Measurements from ENCODE around the gene ASF1A. TPM values are rescaled to one million over a fixed set of nuclear protein-coding genes. Genes with fewer than 3 reads are reported as not detected.

Gene ASF1A
- polyA plus RNA-seq, 4 donors: 10.5 to 18.7 (median 13.3) TPM

DNA sequence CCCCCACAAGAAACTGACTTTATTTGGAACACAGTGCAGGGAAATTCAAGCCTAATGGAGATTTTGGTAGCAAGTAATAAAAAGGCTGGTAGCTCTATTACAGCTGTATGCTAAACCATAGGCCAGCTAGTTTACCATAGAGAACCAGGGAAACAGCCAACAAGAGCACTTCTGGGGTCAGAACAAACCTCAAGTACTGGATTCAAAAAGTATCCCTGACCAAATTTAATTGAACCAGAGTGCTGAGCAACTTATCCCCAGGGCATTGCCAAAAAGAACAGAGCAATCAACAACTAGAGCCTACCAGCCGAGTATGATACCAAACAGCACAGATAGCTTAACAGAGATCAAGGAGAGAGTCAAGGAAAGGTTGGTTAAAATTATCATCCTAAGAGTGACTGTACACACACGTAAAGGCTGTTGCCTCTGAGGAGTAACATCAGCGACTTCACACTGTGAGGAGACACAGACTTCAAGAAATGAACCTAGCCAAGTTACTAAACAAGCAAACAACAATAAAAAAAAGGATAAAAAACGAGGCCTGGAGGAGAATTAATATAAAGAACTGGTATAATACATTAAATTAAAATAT is 11.5 kb upstream of the ASF1A start:
- Histone ChIP-seq H3K4me1 (ENCODE audit: control insufficient read depth in 3 of 3, insufficient read depth in 2 of 3, low read depth in 1 of 3, low read length in 2 of 3) (no peaks in the 10 kb centered on the region), H3K27me3 (ENCODE audit: control insufficient read depth in 3 of 3, insufficient read depth in 3 of 3, low read length in 3 of 3) (no peaks in the 10 kb centered on the region), H3K4me3 (ENCODE audit: low read depth in 1 of 3, low read length in 3 of 3) (no peak overlapping the region), H3K36me3 (ENCODE audit: control insufficient read depth in 3 of 3, insufficient read depth in 2 of 3, low read depth in 1 of 3, low read length in 3 of 3) (peaks cover 0 to 2% (median 0%) of the 10 kb centered on the region in 3 donors), H3K27ac (ENCODE audit: low read depth in 1 of 3, low read length in 2 of 3) (no peak overlapping the region), H3K9me3 (ENCODE audit: control insufficient read depth in 2 of 2, insufficient read depth in 1 of 2, low read depth in 1 of 2, low read length in 1 of 2) (no peaks in the 10 kb centered on the region)
- DNase-seq (no peak), FAIRE-seq (no peak)
- WGBS, 3 donors: 91 to 96% (median 92%) methylated on average over 4 of the region's 4 CpGs

DNA sequence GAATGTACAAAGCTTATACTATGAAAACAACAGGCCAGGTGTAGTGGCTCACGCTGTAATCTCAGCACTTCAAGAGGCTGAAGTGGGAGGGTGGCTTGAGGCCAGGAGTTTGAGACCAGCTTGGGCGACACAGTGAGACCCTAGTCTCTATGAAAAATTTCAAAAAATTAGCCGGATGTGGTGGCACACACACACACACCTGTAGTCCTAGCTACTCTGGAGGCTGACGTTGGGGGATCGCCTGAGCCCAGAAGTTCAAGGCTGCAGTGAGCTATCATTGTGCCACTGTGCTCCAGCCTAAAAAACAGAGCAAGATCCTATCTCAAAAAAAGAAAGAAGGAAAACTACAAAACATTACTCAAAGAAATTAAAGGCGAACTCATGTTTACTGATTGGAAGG is 7.3 kb upstream of the ASF1A start:
- Histone ChIP-seq H3K4me1 (ENCODE audit: control insufficient read depth in 3 of 3, insufficient read depth in 2 of 3, low read depth in 1 of 3, low read length in 2 of 3) (peaks cover 0 to 6% (median under 1%) of the 10 kb centered on the region in 3 donors), H3K9me3 (ENCODE audit: control insufficient read depth in 2 of 2, insufficient read depth in 1 of 2, low read depth in 1 of 2, low read length in 1 of 2) (no peaks in the 10 kb centered on the region), H3K27me3 (ENCODE audit: control insufficient read depth in 3 of 3, insufficient read depth in 3 of 3, low read length in 3 of 3) (no peaks in the 10 kb centered on the region), H3K4me3 (ENCODE audit: low read depth in 1 of 3, low read length in 3 of 3) (no peak overlapping the region), H3K27ac (ENCODE audit: low read depth in 1 of 3, low read length in 2 of 3) (no peak overlapping the region), H3K36me3 (ENCODE audit: control insufficient read depth in 3 of 3, insufficient read depth in 2 of 3, low read depth in 1 of 3, low read length in 3 of 3) (peaks cover 0 to 2% (median 0%) of the 10 kb centered on the region in 3 donors)
- WGBS, 3 donors: 95% methylated on average over 6 of the region's 6 CpGs
- DNase-seq (no peak), FAIRE-seq (no peak)

DNA sequence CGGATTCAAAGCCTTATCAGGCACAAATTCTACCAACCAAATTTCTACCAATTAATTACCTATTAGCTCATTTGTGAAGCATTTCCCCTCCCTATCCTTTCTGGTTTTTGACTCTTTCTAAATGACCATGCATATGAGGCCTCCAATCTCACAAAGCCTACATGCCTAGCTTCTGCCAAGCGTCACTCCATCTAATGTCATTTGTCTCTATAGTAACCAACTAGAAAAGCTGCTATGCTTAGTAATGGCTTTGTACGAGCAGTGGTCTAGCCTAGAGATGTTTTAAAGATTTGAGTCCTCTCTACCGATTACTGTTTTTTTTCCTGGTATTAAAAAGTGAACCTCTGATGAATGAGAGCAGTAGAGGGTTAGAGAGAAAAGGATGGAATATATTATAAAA is 4.8 kb upstream of the ASF1A start:
- no peak overlapping the region for H3K27ac ChIP-seq (ENCODE audit: low read depth in 1 of 3, low read length in 2 of 3)
- H3K36me3 ChIP-seq (ENCODE audit: control insufficient read depth in 3 of 3, insufficient read depth in 2 of 3, low read depth in 1 of 3, low read length in 3 of 3): peaks cover 0 to 2% (median 0%) of the 10 kb centered on the region in 3 donors
- H3K4me3 ChIP-seq (ENCODE audit: low read depth in 1 of 3, low read length in 3 of 3): no peak overlapping the region
- 84 to 93% (median 92%) methylated on average over 4 of the region's 4 CpGs for WGBS, 3 donors
- FAIRE-seq: no peak
- no peak for DNase-seq
- no peaks in the 10 kb centered on the region for H3K9me3 ChIP-seq (ENCODE audit: control insufficient read depth in 2 of 2, insufficient read depth in 1 of 2, low read depth in 1 of 2, low read length in 1 of 2)
- peaks cover 0 to 11% (median 6%) of the 10 kb centered on the region in 3 donors for H3K4me1 ChIP-seq (ENCODE audit: control insufficient read depth in 3 of 3, insufficient read depth in 2 of 3, low read depth in 1 of 3, low read length in 2 of 3)
- no peaks in the 10 kb centered on the region for H3K27me3 ChIP-seq (ENCODE audit: control insufficient read depth in 3 of 3, insufficient read depth in 3 of 3, low read length in 3 of 3)

DNA sequence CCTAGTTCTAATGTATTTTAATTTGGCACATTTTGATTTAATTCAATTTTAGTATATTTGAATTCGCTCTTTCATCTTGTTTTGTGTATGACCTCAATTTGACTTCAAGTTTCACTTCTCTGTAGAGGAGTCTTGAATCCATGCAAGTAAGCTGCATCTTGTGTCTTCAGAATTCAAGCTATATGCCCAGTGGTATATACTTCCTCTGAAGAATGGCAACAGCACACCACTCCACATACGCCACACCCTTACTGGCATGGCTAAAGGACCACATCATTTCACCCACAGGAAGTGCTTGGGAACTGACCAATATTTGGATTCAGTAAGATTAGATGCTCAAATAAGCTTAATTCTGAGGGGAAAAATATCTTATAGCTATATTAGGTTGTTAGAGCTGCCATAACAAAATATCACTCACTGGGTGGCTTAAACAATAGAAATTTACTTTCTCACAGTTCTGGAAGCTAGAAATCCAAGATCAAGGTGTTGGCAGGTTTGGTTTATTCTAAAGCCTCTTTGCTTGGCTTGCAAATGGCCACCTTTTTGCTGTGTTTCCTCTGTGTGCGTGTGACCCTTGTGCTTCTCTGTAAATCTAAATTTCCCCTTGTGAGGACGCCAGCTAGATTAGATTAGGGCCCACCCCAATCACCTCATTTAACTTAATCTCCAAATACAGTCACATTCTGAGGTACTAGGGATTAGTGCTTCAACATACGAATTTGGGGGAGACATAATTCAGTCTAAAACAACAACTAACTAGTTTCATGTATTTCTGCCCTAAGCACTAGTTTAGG is 2.8 kb upstream of the ASF1A start:
- WGBS, 3 donors: 66 to 73% (median 70%) methylated on average over 5 of the region's 5 CpGs
- Histone ChIP-seq H3K4me1 (ENCODE audit: control insufficient read depth in 3 of 3, insufficient read depth in 2 of 3, low read depth in 1 of 3, low read length in 2 of 3) (peaks cover under 1 to 13% (median 6%) of the 10 kb centered on the region in 3 donors), H3K27me3 (ENCODE audit: control insufficient read depth in 3 of 3, insufficient read depth in 3 of 3, low read length in 3 of 3) (no peaks in the 10 kb centered on the region), H3K36me3 (ENCODE audit: control insufficient read depth in 3 of 3, insufficient read depth in 2 of 3, low read depth in 1 of 3, low read length in 3 of 3) (peaks cover 0 to 2% (median 0%) of the 10 kb centered on the region in 3 donors), H3K27ac (ENCODE audit: low read depth in 1 of 3, low read length in 2 of 3) (peak overlapping the region in 2 of 3 donors; percentile 43 to 50), H3K4me3 (ENCODE audit: low read depth in 1 of 3, low read length in 3 of 3) (no peak overlapping the region), H3K9me3 (ENCODE audit: control insufficient read depth in 2 of 2, insufficient read depth in 1 of 2, low read depth in 1 of 2, low read length in 1 of 2) (no peaks in the 10 kb centered on the region)
- no peak for FAIRE-seq
- DNase-seq: no peak

DNA sequence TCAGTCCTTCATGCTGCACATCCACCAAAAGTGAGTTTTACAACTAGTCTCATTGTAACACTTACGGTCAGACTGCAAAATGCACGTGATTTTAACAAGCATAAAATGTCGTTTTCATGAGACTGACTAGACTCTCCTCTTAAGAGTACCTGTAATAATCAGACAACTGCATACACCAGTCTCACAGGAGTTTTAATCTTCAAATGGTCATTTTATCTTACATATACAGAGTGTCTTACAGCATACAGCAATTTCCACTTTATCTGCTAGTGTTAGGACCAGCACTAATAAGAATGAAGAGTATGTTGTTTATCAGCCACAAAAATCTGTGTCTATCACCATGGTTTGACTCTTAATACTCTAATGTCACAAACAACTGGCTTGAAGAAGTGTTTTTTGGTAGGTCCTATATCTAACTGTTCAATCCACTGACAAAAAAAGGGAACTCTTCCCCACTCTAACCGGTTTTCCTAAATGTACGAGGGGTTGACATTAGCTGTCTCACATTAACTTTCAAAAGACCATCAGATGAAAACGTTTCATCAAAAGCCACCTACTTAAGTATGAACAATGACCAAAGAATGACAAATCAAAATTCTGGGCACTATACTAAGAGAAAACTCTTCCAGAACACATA is 1.5 kb upstream of the ASF1A start:
- H3K27me3 ChIP-seq (ENCODE audit: control insufficient read depth in 3 of 3, insufficient read depth in 3 of 3, low read length in 3 of 3): no peaks in the 10 kb centered on the region
- peaks cover 0 to 3% (median 0%) of the 10 kb centered on the region in 3 donors for H3K36me3 ChIP-seq (ENCODE audit: control insufficient read depth in 3 of 3, insufficient read depth in 2 of 3, low read depth in 1 of 3, low read length in 3 of 3)
- H3K4me1 ChIP-seq (ENCODE audit: control insufficient read depth in 3 of 3, insufficient read depth in 2 of 3, low read depth in 1 of 3, low read length in 2 of 3): peaks cover 1 to 15% (median 9%) of the 10 kb centered on the region in 3 donors
- DNase-seq (peak in 1 of 2 donors; percentile 11), FAIRE-seq (no peak)
- H3K27ac ChIP-seq (ENCODE audit: low read depth in 1 of 3, low read length in 2 of 3): peak overlapping the region; percentile 60 to 91 (median 76)
- WGBS, 3 donors: 7 to 22% (median 11%) methylated on average over 6 of the region's 6 CpGs
- H3K9me3 ChIP-seq (ENCODE audit: control insufficient read depth in 2 of 2, insufficient read depth in 1 of 2, low read depth in 1 of 2, low read length in 1 of 2): no peaks in the 10 kb centered on the region
- H3K4me3 ChIP-seq (ENCODE audit: low read depth in 1 of 3, low read length in 3 of 3): peak overlapping the region in 1 of 3 donors; percentile 89

DNA sequence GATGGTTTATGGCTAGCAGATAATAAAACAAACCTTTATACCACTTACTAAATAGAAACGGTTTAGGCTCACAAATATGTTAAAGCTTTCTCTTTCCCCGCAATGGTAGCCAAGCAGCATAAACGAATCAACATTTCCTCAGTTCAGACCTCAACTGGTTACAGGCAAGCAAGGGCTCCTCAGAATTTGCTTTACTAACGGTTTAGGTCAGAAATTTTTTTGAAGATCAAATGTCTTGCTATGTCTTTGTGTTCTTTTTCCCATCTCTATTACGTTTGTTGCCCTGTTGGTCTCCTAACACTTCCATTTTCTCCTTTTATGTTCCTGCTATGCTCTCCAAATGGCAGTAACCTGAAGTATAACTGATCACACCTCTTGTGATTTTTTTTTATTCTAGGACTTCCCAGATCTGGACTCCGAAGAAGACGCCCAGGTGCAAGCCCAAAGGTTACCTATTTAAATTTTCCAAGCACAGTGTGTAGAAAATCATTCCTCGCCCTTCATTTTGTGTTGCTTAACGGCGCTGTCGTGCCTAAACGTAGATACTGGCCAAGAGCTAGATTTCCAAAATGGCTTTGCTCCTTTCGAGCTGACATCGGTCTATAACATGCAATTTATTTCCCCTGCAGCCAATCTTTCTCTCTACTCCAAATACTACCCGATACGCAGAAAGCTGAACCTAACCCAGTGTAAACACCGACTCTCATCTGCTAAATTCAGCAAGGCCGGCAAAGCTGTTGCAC is 717 bp upstream of the ASF1A start:
- peaks cover 0 to 3% (median 0%) of the 10 kb centered on the region in 3 donors for H3K36me3 ChIP-seq (ENCODE audit: control insufficient read depth in 3 of 3, insufficient read depth in 2 of 3, low read depth in 1 of 3, low read length in 3 of 3)
- FAIRE-seq (no peak), DNase-seq (peak; percentile 61 to 83)
- H3K4me3 ChIP-seq (ENCODE audit: low read depth in 1 of 3, low read length in 3 of 3): peak overlapping the region; percentile 57 to 89 (median 60)
- no peaks in the 10 kb centered on the region for H3K9me3 ChIP-seq (ENCODE audit: control insufficient read depth in 2 of 2, insufficient read depth in 1 of 2, low read depth in 1 of 2, low read length in 1 of 2)
- no peaks in the 10 kb centered on the region for H3K27me3 ChIP-seq (ENCODE audit: control insufficient read depth in 3 of 3, insufficient read depth in 3 of 3, low read length in 3 of 3)
- 1% methylated on average over 18 of the region's 18 CpGs for WGBS, 3 donors
- H3K27ac ChIP-seq (ENCODE audit: low read depth in 1 of 3, low read length in 2 of 3): peak overlapping the region; percentile 87 to 96 (median 91)
- H3K4me1 ChIP-seq (ENCODE audit: control insufficient read depth in 3 of 3, insufficient read depth in 2 of 3, low read depth in 1 of 3, low read length in 2 of 3): peaks cover 1 to 15% (median 9%) of the 10 kb centered on the region in 3 donors

DNA sequence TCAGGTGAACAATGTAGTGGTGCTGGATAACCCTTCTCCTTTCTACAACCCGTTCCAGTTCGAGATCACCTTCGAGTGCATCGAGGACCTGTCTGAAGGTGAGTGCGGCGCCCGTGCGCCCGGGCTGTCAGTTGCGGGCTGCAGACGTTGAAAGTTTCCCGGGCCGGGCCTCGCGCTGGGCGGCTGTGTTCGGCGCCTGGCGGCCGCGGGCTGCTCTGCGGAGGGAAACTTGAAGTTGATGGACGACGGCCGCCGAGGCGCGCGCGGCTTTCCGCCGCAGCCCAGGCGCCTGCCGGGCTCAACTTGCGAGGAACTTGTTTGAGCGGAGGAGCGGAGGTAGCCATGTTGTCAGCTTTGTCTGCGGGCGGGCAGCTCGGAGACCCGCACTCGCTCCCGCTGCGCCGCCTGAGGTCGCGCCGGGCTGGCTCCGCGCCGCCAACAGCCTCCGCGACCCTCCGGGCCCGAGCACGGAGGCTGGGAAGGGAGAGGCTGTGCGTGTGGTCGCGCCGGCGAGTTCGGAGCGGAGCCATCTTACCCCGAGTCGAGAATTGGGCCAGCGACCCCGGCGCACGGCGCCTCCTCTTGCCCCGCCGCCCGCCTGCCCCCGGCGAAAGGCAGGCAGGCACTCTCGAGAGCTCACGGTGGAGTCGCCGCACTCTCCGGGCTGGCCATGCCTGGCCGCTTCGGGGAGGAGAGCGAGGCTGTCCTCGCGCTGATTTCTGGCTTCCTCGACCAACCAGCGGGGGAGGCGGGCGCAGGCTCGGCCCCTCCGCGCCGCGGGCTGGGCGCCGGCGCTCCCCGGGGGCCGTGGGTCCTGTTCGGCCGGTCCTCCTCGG is 691 bp downstream of the ASF1A start:
- H3K27me3 ChIP-seq (ENCODE audit: control insufficient read depth in 3 of 3, insufficient read depth in 3 of 3, low read length in 3 of 3): no peaks in the 10 kb centered on the region
- H3K4me1 ChIP-seq (ENCODE audit: control insufficient read depth in 3 of 3, insufficient read depth in 2 of 3, low read depth in 1 of 3, low read length in 2 of 3): peaks cover 1 to 15% (median 9%) of the 10 kb centered on the region in 3 donors
- 0 to 1% (median 0%) methylated on average over 81 to 102 of the region's 102 CpGs for WGBS, 3 donors
- FAIRE-seq: no peak
- peak; percentile 52 to 82 for DNase-seq
- peak overlapping the region; percentile 89 to 95 (median 89) for H3K4me3 ChIP-seq (ENCODE audit: low read depth in 1 of 3, low read length in 3 of 3)
- H3K9me3 ChIP-seq (ENCODE audit: control insufficient read depth in 2 of 2, insufficient read depth in 1 of 2, low read depth in 1 of 2, low read length in 1 of 2): no peaks in the 10 kb centered on the region
- peaks cover 0 to 12% (median 0%) of the 10 kb centered on the region in 3 donors for H3K36me3 ChIP-seq (ENCODE audit: control insufficient read depth in 3 of 3, insufficient read depth in 2 of 3, low read depth in 1 of 3, low read length in 3 of 3)
- H3K27ac ChIP-seq (ENCODE audit: low read depth in 1 of 3, low read length in 2 of 3): peak overlapping the region; percentile 93 to 99 (median 94)

All from small intestine (tissue), 7 donors.